Endometrium (tissue), 2 donors: ENCODE data around the gene PIK3CB.
"Not testable (repeated sequence)": the region's sequence is repeated elsewhere in the genome, so short reads cannot be mapped to it uniquely, and the experiment has no call there.

ENCODE experiments used
- FAIRE-seq: peaks from 2 replicates; lab custom pipeline; 2012; peaks lifted over from hg19 to GRCh38; lab: Jason Lieb, UNC
- donor health status: control.
- donor health status: control.

PIK3CB gene

DNA sequence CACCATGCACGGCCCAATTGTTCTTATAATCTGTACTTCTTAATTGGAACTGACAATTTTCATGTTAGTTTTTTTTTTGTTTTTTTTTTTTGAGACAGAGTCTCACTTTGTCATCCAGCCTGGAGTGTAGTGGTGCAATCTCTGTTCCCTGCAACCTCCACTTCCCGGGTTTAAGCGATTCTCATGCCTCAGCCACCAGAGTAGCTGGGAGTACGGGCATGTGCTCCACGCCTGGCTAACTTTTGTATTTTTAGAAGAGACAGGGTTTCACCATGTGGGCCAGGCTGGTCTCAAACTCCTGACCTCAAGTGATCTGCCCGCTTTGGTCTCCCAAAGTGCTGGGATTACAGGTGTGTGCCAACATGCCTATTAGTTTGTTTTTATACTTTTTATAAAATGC, 153.8 kb downstream of the PIK3CB start:
- FAIRE-seq: not testable (repeated sequence)

DNA sequence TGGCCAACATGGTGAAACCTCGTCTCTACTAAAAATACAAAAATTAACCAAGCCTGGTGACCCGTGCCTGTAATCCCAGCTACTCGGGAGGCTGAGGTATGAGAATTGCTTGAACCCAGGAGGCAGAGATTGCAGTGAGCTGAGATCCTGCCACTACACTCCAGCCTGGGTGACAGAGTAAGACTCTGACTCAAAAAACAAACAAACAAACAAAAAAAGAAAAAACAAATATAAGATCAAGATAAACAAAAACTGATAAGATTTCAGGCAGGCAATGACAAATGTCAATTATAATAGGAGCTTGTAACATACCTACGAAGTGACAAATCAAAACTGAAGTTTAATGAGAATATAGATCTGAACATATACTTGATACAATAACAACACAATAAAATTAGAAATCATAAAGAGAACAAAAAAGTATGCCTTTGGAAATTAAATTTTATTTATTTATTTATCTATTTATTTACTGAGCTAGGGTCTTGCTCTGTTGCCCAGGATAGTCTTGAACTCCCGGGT, 155.8 kb downstream of the PIK3CB start:
- no peak for FAIRE-seq

DNA sequence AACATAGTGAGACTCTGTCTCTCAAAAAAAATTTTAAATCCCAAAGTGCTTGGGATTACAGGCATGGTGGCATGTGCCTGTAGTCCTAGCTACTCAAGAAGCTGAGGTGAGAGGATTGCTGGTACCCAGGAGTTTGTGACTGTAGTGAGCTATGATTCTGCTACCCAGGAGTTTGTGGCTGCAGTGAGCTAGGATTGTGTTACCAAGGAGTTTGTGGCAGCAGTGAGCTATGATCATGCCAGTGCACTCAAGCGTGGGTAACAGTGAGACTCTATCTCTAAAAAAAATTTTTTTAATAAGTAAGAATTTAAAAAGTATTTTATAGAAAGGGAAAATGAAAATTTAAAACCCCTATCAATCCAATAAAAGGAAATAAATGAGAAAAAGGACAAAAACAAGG, 156.6 kb downstream of the PIK3CB start:
- FAIRE-seq: no peak

DNA sequence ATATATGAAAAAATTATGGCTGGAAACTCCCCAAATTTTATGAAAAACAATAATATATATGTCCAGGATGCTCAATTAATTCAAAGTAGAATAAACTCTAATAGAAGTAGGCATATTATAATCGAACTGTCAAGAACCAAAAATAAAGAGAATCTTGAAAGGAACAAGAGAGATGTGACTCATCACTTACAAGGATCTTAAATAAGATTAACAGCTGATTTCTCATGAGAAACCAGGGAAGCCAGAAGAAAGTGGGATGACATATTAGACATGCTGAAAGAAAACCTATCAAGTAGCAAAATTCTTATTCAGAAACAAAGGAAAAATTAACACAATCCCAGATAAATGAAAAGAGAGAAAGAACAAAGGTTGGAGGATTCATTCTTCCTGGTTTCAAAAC, 159.3 kb downstream of the PIK3CB start:
- no peak for FAIRE-seq

DNA sequence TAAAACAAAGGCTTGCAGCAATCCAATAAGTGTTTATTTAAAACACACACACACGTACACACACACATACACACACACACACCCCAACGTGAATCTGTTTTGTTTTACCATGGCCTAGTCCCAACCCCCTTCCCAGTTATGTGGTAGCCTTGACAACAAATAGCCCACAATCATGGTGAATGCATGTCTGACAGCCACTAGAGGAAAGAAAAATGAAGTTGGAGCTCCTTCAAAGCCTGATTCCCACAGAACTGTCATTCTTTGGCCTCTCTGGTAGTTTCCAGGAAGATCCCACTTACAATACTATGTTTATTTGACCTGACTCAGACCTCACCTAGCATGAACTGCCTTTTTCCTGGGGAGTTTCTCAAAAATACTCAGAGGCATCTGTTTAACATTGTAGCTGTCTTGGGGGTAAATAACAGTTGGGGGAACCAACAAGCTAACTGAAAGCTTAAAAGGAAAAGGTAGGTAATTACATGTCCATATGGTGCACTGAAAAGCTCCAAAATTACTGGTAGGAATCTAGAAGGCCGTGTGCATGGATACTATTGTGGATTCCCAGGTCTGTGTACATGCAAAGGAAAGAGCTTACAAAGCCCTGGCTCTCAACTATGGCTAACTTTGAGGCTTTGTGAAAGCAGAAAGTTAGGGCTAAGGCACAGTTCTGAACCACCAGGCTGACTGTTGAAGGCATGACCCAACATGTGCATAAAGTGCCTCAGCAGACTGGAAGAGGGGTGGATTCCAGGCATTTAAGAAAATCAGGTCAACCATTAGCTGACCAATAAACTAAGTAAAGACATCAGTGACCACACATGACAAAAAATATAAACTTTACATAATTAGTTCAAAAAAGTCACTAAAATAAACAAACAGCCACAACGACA, 160.8 kb downstream of the PIK3CB start:
- FAIRE-seq: no peak

DNA sequence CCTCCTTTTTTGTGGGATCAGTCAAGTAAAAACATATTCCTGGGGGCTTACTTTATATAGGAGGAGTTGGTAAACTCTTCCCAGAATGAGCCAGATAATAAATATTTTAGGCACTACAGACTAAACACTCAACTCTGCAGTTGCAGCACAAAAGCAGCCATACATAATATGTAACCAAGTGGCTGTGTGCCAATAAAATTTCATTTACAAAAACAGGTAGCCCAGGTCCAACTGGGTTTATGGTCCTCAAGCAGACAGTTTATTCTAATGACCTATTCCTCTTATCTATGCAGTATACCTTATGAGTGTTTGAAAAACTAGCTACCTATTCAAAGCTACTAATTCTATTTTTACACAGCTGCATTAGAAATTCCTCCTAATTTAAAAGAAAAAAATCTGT, 164.3 kb downstream of the PIK3CB start:
- no peak for FAIRE-seq

DNA sequence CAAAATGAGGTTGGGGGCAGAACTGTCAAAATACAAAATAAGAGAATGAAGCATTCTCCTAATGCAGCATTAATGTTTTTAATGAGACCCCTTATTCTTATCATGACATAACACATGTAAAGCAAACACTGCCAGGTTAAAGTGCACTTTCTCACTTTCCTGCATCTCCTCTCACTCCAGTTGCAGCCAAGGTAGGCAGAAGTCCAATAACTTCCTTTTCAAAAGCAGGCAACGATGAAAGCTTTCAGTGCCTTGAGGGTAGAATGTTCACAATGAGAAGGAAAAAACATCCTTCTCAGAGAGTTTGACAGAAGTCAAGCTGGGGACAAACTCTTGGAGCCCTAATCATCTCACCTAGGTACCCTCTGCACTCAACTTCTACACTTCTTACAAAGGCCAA, 166.6 kb downstream of the PIK3CB start:
- no peak for FAIRE-seq

DNA sequence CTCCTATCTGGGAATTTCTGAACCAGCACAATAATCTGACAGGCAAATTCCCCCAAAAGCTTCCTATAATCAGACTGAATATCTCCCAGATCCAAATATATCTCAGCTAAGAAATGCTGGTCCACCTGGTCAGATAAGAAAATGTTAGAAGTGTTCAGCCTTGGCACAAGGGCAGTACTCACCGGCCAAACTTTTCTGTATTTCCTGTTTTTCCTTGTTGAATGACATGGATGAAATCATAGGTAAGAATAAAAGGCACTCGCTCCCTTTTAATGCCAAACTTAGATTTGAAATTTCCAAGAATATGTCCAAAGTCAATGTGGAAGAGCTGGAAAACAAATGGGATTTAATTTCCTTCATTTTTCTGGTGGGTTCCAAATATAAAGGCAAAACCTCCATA, 177.2 kb downstream of the PIK3CB start:
- FAIRE-seq: no peak

DNA sequence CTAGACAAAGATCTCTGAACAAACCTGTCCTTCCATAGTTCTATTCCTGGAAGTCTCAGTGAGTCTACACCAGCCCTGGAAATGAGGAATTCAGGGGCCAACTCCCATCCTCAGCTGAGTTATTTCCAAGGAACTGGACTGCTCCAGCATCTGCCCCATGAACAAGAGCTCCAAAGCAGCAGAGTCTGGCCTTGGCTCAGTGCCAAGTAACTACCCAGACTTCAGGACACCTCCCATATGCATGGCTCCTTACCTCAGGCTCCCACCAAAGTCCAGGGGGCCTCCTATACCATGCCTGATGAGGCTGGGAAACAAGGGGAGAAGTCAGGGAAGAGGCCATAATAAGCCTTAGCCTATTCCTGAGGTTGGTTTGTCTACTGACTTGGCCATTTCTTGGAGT, 181.2 kb downstream of the PIK3CB start:
- FAIRE-seq: no peak

DNA sequence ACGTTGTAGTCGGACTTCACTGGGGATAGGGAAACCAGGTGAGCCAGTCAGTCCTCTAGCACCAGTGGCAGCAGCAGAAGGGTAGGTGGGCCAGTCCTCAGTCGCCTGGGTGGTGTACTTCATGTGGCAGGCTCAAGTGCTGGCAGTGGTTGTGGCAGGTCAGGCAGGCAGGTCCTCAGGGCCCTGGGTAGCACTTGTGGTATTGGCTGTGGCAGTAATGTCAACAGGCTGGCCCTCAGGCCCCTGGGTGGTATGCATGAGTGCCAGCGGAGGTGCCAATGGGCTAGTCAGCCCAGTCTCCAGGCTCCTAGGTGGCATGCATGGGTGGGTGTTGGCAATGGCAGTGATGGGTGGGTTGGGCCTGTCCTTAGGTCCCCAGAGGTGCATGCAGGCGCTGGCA, 185.6 kb downstream of the PIK3CB start:
- FAIRE-seq: no peak

DNA sequence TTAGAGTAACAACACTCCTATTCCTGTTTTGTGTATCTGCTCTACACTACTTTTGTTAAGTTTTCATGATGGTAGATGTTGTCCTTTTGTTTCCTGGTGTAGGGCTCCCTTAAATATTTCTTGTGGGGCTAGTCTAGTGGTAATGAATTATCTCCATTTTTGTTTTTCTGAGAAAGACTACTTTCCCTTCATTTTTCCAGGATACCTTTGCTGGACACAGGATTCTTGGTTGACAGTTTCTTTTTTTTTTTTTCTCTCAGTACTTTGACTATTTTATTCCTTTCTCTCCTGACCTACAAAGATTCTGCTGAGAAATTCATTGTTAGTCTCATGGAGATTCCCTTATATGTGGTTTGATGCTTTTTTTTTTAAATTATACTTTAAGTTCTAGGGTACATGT, 188.2 kb downstream of the PIK3CB start:
- no peak for FAIRE-seq

DNA sequence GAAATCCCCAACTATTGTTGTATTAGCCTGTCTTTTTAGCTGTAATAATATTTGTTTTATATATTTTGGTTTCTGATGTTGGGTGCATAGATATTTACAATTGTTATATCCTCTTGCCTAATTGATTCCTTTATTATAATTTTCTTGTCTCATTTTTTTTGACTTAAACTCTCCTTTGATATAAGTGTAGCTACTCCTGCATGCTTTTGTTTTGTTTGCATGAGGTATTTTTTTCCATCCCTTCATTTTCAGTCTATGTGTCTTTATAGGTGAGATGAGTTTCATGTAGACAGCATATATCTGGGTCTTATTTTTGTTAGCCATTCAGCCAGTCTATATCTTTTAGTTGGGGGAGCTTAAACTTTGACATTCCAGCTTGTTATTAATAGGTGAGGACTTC, 188.7 kb downstream of the PIK3CB start:
- FAIRE-seq: no peak

DNA sequence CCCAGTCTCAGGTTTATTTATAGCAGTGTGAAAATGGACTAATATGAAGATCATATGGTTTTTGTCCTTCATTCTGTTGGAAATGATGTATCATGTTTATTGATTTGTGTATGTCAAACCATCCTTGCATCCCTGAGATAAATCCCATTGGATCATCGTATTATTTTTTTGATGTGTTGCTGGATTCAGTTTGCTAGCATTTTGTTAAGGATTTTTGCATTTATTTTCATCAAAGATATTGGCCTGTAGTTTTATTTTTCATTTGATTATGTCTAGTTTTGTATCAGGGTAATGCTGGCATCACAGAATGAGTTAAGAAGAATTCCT, 191.8 kb downstream of the PIK3CB start:
- no peak for FAIRE-seq

DNA sequence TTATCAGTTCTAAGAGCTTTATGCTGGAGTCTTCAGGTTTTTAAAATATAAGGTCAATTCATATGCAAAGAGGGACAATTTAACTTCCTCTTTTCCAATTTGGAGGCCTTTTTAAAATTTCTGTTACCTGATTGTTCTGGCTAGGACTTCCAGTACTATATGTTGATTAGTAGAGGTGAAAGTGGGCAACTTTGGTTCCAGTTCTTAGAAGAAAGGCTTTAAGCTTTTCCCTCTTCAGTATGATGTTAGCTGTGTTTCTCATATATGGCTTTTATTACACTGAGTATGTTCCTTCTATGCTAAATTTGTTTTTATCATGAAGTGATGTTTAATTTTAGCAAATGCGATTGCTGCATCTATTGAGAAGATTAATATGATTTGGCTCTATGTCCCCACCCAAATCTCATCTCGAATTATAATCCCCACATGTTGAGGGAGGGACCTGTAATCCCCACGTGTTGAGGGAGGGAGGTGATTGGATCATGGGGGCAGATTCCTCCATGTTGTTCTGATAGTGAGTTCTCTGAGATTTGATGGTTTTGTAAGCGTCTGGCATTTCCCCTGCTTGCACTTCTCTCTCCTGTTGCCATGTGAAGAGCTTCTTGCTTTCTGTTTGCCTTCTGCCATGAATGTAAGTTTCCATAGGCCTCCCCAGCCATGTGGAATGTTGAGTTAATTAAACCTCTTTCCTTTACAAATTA, 192.4 kb downstream of the PIK3CB start:
- FAIRE-seq: no peak

DNA sequence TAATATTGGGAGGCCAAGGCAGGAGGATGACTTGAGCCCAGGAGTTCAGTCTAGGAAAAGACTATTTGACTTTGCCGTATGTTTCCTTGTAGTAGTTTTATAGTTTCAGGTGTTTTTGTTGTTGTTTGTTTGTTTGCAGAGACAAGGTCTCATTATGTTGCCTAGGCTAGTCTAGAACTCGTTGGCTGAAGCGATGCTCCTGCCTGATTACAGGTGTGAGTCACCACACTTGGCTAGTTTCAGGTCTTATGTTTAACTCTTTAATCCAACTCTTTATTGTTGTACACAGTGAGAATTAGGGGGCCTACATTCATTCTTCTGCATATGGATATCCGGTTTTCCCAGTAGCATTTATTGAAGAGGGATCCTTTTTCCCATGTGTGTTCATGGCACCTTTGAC, 194.2 kb downstream of the PIK3CB start:
- no peak for FAIRE-seq

DNA sequence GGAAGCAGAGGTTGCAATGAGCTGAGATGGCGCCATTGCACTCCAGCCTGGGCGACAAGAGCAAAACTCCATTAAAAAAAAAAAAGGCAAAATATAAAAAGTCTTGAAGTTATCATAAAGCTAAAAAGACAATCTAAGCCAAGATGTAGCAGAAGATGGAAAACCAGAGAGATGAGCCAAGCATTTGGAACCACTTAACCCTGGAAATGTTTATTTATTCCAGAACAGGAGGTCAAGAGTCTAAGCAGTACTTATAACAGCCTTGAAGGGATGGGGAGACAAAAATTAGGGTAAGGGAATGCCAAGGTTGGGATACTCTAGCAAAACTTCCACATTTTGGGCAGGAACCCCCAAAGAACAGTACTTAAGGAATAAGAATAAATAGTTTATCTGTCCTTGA, 196.1 kb downstream of the PIK3CB start:
- FAIRE-seq: no peak

DNA sequence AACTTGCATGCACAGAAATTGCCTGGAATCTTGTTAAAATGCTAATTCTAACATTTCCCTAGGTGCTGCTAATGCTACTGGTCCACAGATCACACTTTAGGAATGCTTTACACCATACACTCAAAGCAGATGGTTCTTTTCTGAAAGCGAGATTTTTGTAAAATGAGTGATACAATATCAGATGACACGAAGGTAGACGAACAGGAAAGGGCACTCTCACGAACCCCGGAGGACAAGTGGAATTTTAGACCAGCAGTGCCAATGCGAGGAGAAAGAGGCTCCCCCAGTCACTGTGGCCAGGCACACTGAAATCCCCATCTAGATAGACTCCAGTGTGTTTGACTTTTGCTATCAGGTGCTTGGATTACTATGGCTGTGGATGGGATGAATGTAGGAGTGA, 205.2 kb downstream of the PIK3CB start:
- FAIRE-seq: no peak

DNA sequence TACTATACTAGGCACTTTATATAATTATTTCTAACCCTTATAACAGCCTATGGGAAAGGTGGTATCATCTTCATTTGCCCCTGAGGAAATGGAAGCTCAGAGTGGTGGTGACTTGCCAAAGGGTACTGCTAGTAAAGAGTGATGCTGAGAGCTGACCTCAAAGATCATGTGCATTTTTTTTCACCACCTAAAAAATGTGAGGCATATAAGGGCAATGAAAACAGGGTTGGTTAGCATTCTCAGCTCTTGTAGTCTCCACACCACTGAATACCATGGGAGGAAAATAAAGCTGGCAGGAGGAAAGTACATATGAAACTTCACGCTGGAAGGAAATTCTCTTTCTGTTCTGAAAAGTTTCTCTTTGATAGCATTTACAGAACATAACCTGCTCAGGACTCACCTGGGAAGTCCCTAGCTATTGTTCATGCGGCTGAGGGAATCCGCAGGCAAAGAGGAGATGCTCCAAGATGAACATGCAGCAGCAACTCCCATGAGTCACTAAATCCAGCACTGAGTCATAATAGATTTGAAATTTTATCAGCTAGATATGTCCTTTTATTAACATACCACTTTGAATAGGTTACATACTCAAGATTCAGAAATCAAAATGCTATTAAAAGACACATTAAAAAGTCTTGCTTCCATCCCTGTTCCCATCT, 208.9 kb downstream of the PIK3CB start:
- FAIRE-seq: no peak

DNA sequence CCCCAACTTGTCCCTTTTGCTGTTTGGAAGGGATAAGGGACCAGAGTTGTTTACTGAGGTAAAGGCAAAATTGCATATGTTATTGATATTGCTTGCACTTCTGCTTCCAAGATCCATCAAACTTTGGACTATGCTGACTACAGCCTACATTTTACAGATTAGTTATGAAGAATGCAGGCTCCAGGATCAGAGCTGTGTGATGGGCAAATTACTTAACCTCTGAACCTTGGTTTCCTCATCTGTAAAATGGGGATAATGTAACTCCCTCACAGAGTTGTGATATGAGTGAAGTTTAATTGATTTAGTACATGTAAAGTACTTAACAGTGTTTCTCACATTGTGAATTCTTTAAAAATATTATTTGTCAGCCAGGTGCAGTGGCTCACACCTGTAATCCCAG, 210.2 kb downstream of the PIK3CB start:
- FAIRE-seq: no peak

DNA sequence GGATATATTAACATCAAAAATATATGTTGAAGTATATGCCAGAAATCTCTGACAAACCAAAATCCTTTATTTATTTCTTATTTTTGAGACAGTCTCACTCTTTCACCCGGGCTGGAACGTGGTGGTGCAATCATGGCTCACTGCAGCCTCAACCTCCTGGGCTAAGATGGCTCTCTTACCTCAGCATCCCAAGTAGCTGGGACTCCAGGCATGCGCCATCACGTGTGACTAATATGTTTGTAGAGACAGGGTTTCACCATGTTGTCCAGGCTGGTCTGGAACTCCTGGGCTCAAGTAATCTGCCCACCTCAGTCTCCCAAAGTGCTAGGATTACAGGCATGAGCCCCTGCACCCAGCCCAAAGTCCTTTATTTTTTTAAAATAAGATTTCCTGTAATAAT, 214.3 kb downstream of the PIK3CB start:
- FAIRE-seq: no peak

DNA sequence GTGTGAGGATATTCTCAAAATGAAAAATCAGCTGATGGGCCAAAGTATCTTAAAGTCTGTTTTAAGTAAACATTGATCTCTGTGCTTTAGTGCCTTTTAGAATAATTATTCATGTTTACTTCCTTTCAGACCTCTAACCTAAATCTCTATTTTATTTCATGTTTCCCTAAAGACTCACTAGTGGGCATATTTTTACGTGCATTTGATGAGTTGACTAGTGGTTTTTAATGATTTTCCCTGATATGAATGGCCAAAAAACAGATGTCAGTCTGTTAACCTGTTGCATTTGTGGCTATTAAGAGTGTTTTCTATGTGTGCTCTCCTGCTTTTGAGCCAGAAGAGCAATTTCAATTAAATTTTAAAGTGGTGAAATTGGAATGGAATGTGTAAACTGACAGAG, 219.3 kb downstream of the PIK3CB start:
- FAIRE-seq: no peak

DNA sequence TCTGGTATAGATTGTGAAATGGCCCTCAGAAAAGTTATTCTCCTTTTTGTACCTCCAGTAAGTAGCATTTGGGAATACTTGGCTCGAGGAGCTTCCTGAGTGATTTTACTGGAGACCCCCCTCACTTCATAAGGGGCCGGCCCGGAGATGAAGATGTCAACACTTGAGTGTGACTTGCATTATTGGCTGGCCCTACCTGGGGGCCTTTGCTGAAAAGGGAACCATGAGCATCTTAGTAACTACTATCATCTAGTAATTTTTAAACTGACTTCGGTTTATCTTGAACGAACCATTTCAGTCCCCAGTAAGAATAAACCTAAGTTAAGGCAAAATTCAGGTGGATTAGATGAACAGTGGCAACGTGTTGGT, 224.8 kb downstream of the PIK3CB start:
- no peak for FAIRE-seq
